Measurements from ENCODE around the gene DGKB.
"Not testable (repeated sequence)": the region's sequence is repeated elsewhere in the genome, so short reads cannot be mapped to it uniquely, and the experiment has no call there.

DNA sequence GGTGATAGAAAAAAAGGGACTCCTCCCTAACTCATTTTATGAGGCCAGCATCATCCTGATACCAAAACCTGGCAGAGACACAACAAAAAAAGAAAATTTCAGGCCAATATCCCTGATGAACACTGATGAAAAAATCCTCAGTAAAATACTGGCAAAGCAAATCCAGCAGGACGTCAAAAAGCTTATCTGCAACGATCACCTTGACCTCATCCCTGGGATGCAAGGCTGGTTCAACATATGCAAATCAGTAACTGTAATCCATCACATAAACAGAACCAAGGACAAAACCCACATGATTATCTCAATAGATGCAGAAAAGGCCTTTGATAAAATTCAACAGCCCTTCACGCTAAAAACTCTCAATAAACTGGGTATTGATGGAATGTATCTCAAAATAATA lies 440.8 kb downstream of the DGKB start:
- not testable (repeated sequence) for TF ChIP-seq EZH2 (IDR thresholded peaks at IDR 0.05; ENCODE audit: borderline replicate concordance, low read depth, low read length, poor library complexity, severe bottlenecking)
- TF ChIP-seq, protein P1, sequence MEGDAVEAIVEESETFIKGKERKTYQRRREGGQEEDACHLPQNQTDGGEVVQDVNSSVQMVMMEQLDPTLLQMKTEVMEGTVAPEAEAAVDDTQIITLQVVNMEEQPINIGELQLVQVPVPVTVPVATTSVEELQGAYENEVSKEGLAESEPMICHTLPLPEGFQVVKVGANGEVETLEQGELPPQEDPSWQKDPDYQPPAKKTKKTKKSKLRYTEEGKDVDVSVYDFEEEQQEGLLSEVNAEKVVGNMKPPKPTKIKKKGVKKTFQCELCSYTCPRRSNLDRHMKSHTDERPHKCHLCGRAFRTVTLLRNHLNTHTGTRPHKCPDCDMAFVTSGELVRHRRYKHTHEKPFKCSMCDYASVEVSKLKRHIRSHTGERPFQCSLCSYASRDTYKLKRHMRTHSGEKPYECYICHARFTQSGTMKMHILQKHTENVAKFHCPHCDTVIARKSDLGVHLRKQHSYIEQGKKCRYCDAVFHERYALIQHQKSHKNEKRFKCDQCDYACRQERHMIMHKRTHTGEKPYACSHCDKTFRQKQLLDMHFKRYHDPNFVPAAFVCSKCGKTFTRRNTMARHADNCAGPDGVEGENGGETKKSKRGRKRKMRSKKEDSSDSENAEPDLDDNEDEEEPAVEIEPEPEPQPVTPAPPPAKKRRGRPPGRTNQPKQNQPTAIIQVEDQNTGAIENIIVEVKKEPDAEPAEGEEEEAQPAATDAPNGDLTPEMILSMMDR (conservative IDR thresholded peaks at IDR 0.05; ENCODE audit: low read depth, low read length), result not testable (repeated sequence)
